GM12878 (cell line): ENCODE data around the gene MICB.

ENCODE experiments used
- CBX5 ChIP-seq: sonication (generic); IDR thresholded peaks from 2 replicates; pipeline ENCODE4 v1.6.1; 2016; ENCODE audit warnings: low read depth, moderate library complexity, mild to moderate bottlenecking, inconsistent platforms
- EZH2 ChIP-seq: IDR thresholded peaks from 2 replicates; pipeline ENCODE4 v1.6.1; 2012; ENCODE audit warnings: low read depth, mild to moderate bottlenecking, control low read depth, inconsistent platforms, low read length, borderline replicate concordance; ENCODE audit not compliant: control insufficient read depth
- JUND ChIP-seq: IDR thresholded peaks from 2 replicates; pipeline ENCODE4 v1.6.1; 2012; ENCODE audit warnings: low read depth, mild to moderate bottlenecking, low read length, improper control_type of control experiment, moderate library complexity
- POLR2A ChIP-seq: IDR thresholded peaks from 2 replicates; pipeline ENCODE4 v1.6.1; 2011; ENCODE audit warnings: low read depth, mild to moderate bottlenecking, low read length
- RAD51 ChIP-seq: fragments of 450-650 bp; IDR thresholded peaks from 2 replicates; pipeline ENCODE4 v1.6.1; 2016; ENCODE audit warnings: moderate library complexity, mild to moderate bottlenecking, inconsistent platforms
- RBBP5 ChIP-seq: fragments of 200-600 bp; sonication (generic); conservative IDR thresholded peaks from 2 replicates; pipeline ENCODE4 v1.6.1; 2016
- TAF1 ChIP-seq: IDR thresholded peaks from 2 replicates; pipeline ENCODE4 v1.6.1; 2011; ENCODE audit warnings: mild to moderate bottlenecking, low read depth, low read length, borderline replicate concordance
- TF ChIP-seq, protein P1 (sequence below), 3 experiments: IDR thresholded peaks in 2 of 3; conservative IDR thresholded peaks in 1 of 3; 2 replicates each; pipeline ENCODE4 v1.5.1; 2011; ENCODE audit warnings: low read depth in 3 of 3, low read length in 3 of 3, mild to moderate bottlenecking in 3 of 3, control low read depth in 2 of 3, moderate library complexity in 2 of 3, inconsistent platforms in 1 of 3, mixed read lengths in 1 of 3; ENCODE audit not compliant: control insufficient read depth in 2 of 3, insufficient read depth in 1 of 3; ENCODE audit errors: extremely low read depth in 1 of 3
- TF ChIP-seq, protein P2 (sequence below): fragments of 450-650 bp; IDR thresholded peaks from 2 replicates; pipeline ENCODE4 v1.6.1; 2014; ENCODE audit warnings: mild to moderate bottlenecking
- TF ChIP-seq, protein P3 (sequence below): IDR thresholded peaks from 2 replicates; pipeline ENCODE4 v1.6.1; 2011; ENCODE audit warnings: low read depth, low read length, improper control_type of control experiment, borderline replicate concordance

DNA sequence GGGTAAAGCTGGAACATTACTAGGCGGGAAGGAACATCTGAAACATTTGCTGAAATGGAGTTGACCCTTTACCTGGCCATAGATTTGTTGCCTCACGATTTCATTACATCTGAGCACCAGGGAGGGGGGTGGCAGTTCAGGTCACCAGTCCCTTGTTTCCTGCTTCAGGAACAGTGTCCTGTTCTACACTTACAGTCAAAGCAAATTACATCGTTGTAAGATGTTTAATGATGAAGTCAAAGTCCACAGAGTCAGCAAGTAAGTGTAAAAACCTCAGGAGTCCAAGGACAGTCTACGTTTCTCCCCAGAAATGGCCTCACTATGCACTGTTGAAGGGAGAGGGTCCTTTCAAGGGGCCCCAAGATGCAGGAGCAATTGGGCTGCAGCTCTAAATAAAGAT lies 8.9 kb upstream of the MICB start:
- TF ChIP-seq RAD51 = no peak
- TF ChIP-seq, protein P1, sequence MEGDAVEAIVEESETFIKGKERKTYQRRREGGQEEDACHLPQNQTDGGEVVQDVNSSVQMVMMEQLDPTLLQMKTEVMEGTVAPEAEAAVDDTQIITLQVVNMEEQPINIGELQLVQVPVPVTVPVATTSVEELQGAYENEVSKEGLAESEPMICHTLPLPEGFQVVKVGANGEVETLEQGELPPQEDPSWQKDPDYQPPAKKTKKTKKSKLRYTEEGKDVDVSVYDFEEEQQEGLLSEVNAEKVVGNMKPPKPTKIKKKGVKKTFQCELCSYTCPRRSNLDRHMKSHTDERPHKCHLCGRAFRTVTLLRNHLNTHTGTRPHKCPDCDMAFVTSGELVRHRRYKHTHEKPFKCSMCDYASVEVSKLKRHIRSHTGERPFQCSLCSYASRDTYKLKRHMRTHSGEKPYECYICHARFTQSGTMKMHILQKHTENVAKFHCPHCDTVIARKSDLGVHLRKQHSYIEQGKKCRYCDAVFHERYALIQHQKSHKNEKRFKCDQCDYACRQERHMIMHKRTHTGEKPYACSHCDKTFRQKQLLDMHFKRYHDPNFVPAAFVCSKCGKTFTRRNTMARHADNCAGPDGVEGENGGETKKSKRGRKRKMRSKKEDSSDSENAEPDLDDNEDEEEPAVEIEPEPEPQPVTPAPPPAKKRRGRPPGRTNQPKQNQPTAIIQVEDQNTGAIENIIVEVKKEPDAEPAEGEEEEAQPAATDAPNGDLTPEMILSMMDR (IDR thresholded peaks at IDR 0.05 in 2 of 3, conservative IDR thresholded peaks at IDR 0.05 in 1 of 3; ENCODE audit: control insufficient read depth in 2 of 3, extremely low read depth in 1 of 3, insufficient read depth in 1 of 3, low read depth in 3 of 3, low read length in 3 of 3) = no peak
- no peak for TF ChIP-seq CBX5
- TF ChIP-seq JUND = no peak
- TF ChIP-seq EZH2 = no peak
- TF ChIP-seq TAF1 = no peak
- TF ChIP-seq, protein P2, sequence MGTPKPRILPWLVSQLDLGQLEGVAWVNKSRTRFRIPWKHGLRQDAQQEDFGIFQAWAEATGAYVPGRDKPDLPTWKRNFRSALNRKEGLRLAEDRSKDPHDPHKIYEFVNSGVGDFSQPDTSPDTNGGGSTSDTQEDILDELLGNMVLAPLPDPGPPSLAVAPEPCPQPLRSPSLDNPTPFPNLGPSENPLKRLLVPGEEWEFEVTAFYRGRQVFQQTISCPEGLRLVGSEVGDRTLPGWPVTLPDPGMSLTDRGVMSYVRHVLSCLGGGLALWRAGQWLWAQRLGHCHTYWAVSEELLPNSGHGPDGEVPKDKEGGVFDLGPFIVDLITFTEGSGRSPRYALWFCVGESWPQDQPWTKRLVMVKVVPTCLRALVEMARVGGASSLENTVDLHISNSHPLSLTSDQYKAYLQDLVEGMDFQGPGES = no peak
- TF ChIP-seq POLR2A = no peak
- TF ChIP-seq RBBP5 = no peak
- TF ChIP-seq, protein P3, sequence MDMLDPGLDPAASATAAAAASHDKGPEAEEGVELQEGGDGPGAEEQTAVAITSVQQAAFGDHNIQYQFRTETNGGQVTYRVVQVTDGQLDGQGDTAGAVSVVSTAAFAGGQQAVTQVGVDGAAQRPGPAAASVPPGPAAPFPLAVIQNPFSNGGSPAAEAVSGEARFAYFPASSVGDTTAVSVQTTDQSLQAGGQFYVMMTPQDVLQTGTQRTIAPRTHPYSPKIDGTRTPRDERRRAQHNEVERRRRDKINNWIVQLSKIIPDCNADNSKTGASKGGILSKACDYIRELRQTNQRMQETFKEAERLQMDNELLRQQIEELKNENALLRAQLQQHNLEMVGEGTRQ = no peak
